ENCODE results near the gene SETD1B.
"Not testable (repeated sequence)": the region's sequence is repeated elsewhere in the genome, so short reads cannot be mapped to it uniquely, and the experiment has no call there.

The SETD1B gene

DNA sequence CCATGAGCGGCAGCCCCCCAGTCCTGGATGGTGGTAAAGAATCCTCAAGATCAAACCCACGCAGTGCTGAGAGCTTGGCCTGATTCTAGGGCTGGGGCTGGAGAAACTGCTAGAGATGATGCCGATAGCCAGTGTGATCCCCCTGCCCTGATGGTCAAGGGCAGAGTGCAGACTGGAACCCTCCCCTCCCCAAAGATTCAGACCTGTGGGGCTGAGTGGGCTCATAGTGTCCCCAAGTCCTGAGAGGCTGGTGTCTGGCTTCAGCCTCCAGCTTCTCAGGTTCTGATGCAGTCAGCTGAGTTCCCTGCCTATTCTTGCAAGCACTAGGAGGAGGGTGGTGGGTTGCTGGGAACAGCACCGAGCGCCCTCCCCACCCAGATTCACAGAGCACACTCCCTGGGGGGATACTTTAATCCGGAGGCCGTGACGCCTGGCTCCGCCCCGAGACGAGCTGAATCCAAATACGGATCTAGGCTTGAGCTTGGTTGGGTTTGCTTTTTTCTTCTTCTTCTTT lies 22.3 kb upstream of the SETD1B start:
- no peak for DNase-seq

DNA sequence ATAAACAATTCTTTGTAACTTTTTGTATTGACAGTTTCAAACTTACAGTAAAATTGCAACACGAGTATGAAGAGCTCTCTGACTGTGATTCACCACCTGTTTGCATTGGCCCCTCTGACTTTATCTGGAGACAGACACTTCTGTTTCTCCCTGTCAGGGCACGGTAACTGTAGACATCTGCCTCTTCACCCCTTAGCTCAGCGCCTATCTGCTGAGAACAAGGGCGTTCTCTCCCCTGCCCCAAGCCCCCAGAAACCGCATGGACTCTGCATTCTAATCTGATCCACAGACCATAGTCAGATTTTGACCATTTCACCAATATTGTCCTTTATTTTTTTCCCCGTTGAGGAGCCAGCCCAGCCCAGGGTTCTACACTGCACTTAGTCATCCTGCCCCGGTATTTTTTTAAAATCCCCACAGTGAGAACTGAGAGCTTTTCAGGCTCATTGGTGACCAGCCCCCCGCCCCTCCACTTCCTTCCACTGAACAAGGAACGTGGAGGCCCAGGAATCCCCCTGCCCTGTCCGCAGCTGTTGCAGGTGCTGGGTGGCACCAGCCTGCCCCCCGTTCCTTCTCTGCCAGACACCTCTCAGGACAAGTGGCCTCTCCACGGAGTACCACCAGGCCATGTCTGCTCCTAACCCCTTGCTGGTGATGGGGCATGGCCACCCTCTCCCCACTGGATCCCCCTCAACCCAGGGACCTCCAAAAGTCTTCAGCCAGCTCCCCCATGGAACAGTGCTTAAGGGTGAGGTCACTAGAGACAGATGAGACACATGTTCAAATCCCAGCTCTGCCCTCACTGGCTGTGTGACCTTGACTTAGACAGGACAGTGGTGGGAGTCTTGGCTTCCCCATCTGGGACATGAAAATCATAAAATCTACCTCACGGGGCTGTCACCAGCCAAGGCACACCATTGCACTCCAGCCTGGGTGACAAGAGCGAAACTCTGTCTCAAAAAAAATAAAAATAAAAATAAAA lies 21.5 kb upstream of the SETD1B start:
- peak; percentile 93 for DNase-seq

DNA sequence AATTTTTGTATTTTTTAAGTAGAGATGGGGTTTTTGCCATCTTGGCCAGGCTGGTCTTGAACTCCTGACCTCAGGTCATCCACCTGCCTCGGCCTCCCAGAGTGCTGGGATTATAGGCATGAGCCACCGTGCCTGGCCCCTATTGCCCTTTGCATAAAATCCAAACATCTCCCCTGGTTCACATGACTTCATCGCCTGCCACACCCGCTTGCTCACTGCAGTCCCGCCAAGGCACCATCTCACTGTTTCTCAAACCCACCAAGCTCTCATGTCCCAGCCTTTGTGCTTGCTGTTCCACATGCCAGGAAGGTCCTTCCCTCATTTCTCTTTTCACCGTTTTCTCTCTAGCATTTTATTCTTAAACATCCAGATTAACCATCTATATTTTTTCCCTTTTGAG lies 20.0 kb upstream of the SETD1B start:
- no peak for DNase-seq

DNA sequence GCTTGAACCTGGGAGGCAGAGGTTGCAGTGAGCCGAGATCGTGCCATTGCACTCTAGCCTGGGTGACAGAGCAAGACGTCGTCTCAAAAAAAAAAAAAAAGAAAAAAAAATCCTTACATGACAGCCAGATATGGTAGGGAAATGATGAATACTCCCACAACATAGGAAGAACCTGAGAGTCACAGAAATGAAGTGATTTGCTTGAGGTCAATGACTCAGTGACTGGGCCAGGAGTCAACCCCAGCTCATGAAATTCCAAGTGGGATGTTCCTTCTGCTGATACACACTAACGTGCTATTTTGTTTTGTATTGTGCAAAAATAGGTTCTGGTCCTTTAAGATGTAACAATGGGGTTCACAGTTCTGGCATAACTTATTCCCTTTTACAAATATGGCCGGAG lies 19.3 kb upstream of the SETD1B start:
- no peak for DNase-seq

DNA sequence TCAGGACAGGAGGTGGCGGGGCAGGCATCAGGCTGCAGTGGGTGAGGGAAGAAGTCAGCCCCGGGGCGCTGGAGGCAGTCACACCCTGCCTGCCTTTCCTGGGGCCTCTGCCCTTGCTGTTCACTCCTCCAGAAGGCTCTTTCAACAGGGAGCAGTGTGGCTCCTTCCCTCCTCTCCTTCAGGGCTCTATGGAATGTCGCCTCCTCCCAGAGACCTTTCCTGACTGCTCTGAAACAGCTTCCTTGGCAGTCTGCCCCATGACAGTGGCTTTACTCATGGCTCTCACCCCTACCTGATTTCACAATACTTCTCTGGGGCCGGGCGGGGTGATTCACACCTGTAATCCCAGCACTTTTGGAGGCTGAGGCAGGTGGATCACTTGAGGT lies 17.4 kb upstream of the SETD1B start:
- peak; percentile 42 for DNase-seq

DNA sequence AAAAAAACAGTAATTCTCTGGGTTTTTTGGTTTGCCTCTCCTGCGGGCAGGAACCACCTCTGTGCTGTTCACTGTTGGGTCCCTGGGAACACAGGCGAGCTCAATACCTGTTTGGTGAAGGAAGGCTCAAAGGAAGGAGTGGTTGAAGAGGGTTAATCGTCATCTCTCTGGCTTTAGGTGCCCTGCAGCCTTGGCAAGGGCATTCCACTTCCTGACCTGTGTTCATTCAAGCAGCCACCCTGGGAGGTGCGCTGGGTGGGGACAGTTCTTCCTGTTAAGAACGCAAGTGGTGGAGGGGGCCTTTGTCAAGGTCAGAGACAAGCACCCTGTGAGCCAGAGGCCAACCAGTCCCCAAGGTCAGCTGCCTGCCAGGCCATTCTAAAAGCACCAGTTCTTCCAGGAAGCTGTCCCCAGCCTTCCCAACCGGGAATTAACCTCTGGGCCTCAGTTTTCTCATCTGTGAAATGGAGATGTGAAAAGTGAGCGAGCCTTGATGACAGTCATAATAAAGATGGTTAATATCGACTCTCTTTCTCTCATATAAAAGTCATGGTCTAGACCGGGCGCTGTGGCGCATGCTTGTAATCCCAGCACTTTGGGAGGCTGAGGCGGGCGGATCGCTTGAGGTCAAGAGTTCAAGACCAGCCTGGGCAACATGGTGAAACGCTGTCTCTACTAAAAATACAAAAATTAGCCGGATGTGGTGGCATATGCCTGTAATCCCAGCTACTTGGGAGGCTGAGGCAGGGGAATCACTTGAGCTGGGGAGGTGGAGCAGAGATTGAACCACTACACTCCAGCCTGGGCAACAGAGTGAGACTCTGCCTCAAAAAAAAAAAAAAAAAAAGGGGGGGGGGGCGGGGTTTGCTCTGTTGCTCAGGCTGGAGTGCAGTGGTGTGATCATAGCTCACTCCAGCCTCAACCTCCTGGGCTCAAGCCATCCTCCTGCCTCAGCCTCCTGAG lies 16.5 kb upstream of the SETD1B start:
- DNase-seq = no peak

DNA sequence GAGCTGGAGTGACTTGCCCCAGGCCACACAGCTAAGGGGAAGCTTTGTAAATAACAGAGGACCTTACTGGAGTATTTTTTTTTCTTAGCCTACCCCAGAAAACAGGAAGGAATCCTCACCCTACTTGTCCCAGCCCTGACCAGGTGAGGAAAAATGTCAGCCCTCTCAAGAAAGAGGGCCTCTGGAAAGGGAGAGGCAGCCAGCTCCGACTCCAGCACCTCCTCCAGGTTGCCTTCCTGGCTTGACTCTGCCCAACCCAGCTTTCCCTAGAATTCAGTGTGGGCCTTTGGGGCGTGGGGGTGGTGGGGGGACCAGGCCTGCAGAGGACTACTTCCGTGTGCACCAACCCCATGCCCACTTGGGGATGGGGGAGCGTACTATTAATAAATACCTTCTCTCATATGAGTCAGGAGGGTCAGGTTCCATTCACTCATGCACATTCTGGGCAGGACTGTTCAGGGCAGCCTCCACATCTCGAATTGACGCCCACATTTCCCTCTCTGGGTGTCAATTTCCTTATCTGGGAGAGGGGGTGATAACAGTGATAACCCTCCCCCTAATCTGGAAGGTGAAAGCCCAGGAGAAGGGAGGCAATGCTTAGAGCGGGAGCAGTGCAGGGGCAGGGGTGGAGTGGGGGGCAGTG lies 15.5 kb upstream of the SETD1B start:
- DNase-seq = no peak

DNA sequence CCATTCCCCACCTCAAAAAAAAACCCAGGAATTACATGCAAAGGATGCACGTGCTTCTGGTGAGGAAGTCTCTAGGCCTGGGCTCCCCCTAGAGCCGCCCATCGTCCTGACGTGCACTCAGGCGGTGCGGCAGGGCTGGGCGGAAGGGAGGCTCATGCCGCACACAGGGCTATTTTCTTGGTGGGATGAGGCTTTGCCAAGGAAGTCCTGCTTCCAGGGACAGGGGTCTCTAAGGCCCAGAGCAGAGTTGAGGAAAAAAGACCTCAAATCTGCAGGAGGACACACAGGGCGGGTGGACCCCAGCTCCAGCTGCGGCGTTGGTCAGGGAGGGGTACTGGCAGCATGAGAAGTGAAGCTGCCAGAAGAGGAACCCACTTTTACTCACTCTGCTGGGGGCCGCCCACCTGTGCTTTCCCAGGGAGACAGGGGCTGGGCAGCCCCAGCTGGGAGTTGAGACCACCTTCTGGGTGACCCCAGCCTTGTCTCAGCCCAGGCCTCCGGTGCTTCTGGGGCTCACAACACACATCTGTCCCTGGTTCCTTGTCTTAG lies 14.5 kb upstream of the SETD1B start:
- peak; percentile 77 for DNase-seq

DNA sequence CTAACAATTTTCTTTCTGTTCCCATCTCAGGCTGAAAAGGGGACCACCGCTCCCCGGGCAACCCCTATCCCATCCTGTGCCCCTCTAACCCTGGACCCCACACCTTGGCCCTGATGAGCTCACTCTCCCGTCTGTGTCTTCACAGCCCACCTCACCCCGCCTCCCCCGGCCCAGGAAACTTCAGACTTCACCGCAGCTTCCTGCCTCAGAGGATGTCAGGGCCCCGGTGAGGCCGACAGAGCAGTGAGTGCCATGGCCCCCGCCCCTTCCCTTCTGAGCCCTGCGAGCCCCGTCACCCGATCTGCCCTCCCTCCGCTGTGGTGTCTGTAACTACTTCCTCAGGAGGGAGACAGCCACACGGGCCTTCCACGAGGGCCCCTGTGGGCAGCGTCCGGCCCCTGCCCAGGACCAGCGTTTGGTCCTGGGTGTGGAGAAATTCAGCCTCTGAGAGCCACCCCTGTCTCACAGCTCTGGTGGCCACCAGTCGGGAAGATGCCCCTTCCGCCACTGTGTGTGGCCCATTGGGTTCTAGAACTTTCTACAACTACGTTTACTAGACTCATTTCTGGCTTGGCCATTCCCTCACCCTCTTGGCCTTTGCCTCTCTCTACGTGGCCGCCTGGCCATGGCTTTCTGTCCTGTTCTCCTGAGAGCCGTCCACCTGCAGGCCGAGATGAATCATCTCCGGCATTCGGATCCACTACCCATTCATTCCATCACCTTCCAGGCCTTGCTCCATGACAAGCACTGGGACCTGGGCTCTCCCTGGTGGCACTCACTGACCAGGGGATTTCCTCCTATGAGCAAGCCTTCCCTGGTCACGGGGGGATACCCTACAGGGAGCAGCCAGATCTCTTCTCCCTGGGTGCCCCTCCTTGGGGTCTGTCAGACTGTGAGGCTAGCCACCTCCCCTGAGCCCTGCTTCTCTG lies 13.7 kb upstream of the SETD1B start:
- peak; percentile 95 for DNase-seq

DNA sequence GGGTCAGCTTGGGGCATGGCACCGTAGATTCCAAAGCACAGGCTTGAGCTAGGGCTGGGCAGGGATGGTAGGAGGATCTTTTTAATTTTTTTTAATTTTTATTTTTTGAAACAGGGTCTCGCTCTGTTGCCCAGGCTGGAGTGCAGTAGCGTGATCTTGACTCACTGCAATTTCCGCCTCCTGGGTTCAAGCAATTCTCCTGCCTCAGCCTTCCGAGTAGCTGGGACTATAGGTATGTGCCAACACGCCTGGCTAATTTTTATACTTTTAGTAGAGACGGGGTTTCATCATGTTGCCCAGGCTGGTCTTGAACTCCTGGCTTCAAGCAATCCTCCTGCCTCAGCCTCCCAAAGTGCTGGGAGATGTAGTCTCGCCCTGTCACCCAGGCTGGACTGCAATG lies 13.0 kb upstream of the SETD1B start:
- DNase-seq = not testable (repeated sequence)

DNA sequence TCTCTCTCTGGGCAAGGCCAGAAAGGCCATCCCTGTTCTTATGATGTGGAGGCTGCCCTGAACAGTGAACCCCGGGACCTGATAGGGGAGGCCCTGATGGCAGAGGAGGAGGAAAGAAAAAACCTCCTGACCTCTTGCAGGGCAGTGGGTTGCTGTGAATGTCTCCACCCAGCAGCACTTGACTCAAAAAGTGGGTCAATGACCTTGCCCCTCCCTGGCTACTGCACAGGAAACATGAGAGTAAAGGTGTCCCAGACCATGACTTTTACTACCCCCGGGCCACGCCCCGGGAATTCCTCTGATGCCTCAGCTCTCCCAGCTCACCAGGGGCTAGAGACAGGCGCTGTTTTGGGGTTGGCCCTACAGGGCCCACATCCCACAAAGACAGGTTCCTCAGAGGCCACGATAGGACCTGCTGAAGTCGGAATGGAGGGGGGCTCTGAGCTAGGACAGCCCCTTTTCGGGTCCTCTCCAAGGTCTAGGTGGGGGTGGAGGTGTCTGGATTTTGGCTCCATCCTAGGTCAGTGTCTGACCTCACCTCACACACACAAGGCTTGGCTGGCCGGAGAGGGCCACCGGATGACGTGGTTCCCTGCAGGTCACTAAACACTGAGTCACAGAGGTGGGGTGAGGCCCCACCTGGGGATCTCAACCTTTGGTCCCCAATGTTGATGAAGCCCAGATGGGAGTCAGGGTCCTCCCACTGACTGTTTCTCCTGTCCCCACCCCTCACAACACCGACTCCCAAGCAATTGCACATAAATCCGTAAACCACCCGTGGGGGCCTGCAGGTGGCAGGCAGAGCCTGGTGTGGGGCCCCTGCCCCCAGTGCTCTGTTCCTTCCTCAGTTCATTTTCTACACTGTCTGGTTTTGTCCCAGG lies 11.9 kb upstream of the SETD1B start:
- DNase-seq = no peak

DNA sequence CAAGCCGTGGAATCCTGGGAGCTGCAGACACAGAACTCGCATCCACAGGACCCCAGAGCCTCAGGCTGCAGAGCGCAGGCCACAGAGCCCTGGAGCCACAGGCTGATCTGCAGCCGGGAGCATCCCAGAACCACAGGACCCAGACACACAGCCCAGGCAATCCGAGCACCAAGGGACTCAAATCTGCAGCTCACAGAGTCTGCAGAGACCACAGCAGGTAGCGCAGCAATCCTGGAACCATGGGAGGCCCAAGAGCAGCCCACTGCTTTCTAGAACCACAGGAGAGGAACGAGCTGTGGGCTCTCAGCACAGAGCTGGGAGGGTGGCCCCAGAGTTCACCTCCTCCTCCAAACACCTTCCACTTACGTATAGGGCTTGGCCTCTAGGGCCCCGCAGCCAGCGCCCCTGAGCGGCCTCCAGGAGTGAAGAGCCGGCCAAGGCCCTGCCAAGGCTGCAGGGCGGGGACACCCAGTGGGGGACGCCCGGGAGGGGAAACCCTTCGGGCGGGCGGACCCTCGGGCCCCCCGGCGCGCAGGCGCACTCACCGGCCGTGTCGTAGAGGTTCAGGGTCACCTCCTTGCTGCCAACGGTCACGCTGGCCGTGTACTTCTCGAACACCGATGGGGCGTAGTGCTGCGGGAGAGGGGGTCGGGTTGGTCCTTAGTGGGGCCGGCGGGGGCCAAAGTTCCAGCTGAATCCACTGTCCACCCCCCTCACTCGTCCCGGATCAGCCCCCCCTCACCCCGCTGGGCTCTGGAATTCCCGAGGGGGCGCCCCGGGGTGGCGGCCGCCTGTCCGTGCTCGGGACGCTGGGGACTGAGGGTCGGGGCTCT lies 11.0 kb upstream of the SETD1B start:
- DNase-seq = peak; percentile 72

DNA sequence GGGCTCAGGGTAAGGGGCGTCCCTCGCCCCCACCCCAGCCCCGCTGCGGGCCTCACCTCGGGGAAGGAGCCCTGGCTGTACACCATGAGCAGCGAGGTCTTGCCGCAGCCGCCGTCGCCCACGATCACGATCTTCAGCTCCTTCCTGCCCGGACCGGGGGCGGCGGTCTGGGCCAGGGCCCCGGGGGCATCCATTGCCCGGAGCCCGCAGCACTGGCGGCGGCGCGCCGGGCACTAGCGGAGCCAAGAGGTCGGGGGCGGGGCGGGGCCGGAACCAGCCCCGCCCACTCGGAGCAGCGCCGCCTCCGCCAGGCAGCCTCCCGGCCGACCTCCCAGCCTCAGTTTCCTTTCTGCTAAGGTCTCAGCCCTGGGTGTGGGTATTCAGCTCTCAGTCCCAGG lies 10.4 kb upstream of the SETD1B start, which contains the start of gene RHOF:
TSS of gene RHOF (minus strand) at position 249 of the 398 bp plus-strand sequence. CDS start at position 194, 55 bp downstream.
- peak; percentile 75 for DNase-seq

DNA sequence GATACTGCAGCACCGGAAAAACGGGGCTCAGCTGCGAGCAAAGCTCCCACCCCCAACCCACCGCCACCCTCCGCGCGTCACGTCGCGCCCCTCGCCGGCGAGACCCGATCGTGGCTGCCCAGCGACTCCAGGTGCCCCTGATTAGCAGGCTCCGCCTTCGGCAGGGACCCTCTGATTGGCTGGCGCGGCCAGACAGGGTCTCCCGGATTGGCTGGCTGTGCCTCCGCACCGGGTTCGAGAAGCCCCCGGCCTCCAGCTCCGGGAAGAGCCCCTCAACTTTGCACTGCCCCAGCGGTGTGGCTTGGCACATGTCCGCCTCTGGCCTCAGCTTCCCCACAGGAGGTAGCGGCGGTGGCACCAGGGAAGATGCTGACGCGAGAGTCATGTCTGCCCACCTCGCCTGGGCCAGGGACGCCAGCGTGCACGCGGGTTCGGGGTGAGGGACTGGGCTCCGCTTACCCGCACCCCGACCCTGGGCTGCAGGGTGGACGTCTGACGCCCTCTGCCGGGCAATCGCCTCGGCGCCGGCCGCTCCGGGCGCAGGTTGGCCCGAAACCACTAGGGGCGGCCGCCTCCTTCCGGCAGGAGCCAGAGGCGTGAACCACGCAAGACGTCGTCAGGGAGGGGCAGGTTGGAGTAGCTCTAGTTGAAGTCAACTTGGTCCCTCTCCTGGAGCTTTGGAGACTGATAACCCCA lies 9.8 kb upstream of the SETD1B start:
- peak; percentile 97 for DNase-seq

DNA sequence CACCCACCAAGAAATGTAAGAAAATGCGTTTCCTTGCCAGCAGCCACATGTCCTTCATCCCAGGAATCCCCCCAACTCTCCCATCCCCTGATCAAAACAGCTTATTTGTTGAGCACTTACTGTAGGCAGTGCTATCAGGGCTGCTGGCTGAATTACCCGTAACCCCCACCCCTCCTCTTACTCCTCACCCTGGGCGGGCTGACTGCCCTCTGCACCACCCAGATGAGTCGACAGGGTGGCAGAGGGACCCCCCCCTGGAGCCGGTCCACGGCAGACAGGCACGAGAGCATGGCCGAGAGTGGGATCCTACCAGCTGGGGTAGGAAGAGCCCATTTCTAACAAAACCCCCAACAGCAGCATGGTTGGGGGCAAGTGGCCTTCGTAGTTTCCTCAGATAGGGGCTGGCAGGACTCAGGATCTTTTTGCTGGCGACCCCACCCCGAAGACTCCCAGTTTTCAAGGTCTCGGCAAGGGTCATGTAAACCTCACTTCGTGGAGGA lies 9.2 kb upstream of the SETD1B start:
- DNase-seq = no peak

DNA sequence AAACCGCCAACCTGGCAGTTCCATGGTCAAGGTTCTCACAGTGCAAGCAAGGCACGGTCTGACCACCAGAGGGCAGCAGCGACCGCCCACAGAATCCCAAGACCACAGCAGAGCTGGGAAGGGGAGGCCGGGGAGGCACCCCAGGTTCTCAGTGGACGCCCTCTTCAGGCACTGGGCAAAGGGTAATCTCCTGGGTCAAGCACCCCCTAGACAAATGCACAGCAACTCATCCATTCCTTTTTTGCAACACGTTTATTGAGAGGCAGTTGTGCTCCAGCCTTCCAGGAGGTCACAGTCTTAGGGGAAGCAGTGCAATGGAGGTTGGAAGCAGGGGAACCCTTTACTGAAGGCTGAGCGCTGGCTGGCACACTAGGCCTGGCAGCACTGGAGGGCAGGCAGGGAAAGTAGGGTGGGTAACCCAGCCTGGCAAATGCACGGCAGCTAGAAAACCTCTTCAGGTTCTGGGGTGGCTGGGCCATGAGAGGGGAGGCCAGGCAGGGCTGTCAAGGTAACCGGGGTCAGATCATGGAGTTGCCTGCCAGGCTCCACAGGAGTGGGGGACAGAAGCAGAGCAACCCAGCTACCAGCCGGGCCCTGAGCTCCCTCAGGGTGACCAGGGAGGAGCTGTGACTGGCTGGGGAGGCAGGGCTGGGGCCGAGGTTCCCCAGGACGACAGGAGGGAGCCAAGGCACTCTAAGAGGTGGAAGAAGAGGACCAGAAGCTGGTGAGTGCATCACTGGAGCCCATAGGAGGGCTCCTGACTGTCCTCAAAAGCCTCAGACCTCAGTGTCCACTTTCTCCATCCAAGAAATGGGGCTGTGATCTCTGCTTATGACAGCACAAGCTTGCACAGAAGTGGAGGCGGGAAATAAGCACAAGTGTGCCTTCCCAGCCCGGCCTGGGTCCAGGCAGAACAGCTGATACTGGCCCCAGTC lies 8.5 kb upstream of the SETD1B start:
- peak; percentile 93 for DNase-seq
